Naive B cell (primary cell): Measurements from ENCODE around the gene MINDY4. TPM values are rescaled to one million over a fixed set of nuclear protein-coding genes. Genes with fewer than 3 reads are reported as not detected.

Source experiments
- ATAC-seq, 2 donors: fragments of 150-1000 bp; cut with Tn5 transposase; 2 replicates each; pipeline ENCODE4 v1.10.0; 2021; ENCODE audit warnings: low read depth in 2 of 2, mild to moderate bottlenecking in 2 of 2, moderate library complexity in 2 of 2
- DNase-seq: peaks from one replicate; pipeline ENCODE4 v3.0.0; 2022
- H3K27ac Mint-ChIP-seq, 6 donors: one replicate each; pipeline ENCODE4 v1.8.0; 2020 to 2022; ENCODE audit warnings: mild to moderate bottlenecking in 6 of 6, mixed read lengths in 6 of 6, moderate library complexity in 5 of 6, inconsistent platforms in 2 of 6
- H3K27me3 Mint-ChIP-seq, 3 donors: one replicate each; pipeline ENCODE4 v1.8.0; 2021 to 2022; ENCODE audit warnings: mixed read lengths in 3 of 3, mild to moderate bottlenecking in 1 of 3
- H3K36me3 Mint-ChIP-seq, 2 donors: one replicate each; pipeline ENCODE4 v1.8.0; 2020 to 2022; ENCODE audit warnings: mixed read lengths in 2 of 2, inconsistent platforms in 1 of 2, mild to moderate bottlenecking in 1 of 2
- H3K4me1 Mint-ChIP-seq, 3 donors: one replicate each; pipeline ENCODE4 v1.8.0; 2020 to 2022; ENCODE audit warnings: mixed read lengths in 3 of 3, inconsistent platforms in 1 of 3, mild to moderate bottlenecking in 1 of 3, moderate library complexity in 1 of 3
- H3K4me3 Mint-ChIP-seq, 8 donors: one replicate each; pipeline ENCODE4 v1.8.0; 2020 to 2022; ENCODE audit warnings: mild to moderate bottlenecking in 8 of 8, mixed read lengths in 8 of 8, moderate library complexity in 8 of 8, inconsistent platforms in 2 of 8
- H3K9me3 Mint-ChIP-seq, 7 donors: one replicate each; pipeline ENCODE4 v1.8.0; 2020 to 2022; ENCODE audit warnings: mixed read lengths in 7 of 7, mild to moderate bottlenecking in 5 of 7, inconsistent platforms in 2 of 7, moderate library complexity in 1 of 7
- polyA plus RNA-seq, 6 donors: library from polyadenylated mRNA; unstranded; fragments of 300-500 nt; fragmentation: Illumina TruSeq; gene quantifications; one replicate each; pipeline ENCODE4 v1.2.3, GENCODE V29; 2021; ENCODE audit warnings: low read depth in 6 of 6

Gene MINDY4
- polyA plus RNA-seq, 6 donors from 2014 or later = 0.14 to 0.16 TPM; not detected in 4

GRCh38 chr7:30852308-30852684 is 81.1 kb downstream of the MINDY4 start:
- peak overlapping the region in 1 of 6 donors; percentile 20 for H3K27ac Mint-ChIP-seq

GRCh38 chr7:30852744-30853288 is 81.6 kb downstream of the MINDY4 start:
- DNase-seq = no peak
- no peak overlapping the region for H3K4me3 Mint-ChIP-seq
- H3K9me3 Mint-ChIP-seq = no peaks in the 10 kb centered on the region
- H3K27ac Mint-ChIP-seq = no peak overlapping the region
- H3K27me3 Mint-ChIP-seq = no peaks in the 10 kb centered on the region
- H3K36me3 Mint-ChIP-seq = no peaks in the 10 kb centered on the region
- ATAC-seq = no peak
- H3K4me1 Mint-ChIP-seq = no peaks in the 10 kb centered on the region

More at GRCh38 chr7:30852308-30852684, 81.1 kb downstream of the MINDY4 start:
- Mint-ChIP-seq H3K4me1 (no peaks in the 10 kb centered on the region), H3K27me3 (no peaks in the 10 kb centered on the region), H3K4me3 (no peak overlapping the region), H3K36me3 (no peaks in the 10 kb centered on the region), H3K9me3 (no peaks in the 10 kb centered on the region)
- DNase-seq = no peak
- ATAC-seq = no peak

- H3K27me3 Mint-ChIP-seq = no peaks in the 10 kb centered on the region
- no peaks in the 10 kb centered on the region for H3K4me1 Mint-ChIP-seq
- no peaks in the 10 kb centered on the region for H3K36me3 Mint-ChIP-seq
- ATAC-seq (no peak), DNase-seq (no peak)
- no peaks in the 10 kb centered on the region for H3K9me3 Mint-ChIP-seq
- H3K27ac Mint-ChIP-seq = no peak overlapping the region
- H3K4me3 Mint-ChIP-seq = no peak overlapping the region
Measured at GRCh38 chr7:30853576-30853975, 82.4 kb downstream of the MINDY4 start.

GRCh38 chr7:30855936-30856335 is 84.7 kb downstream of the MINDY4 start:
- no peak for DNase-seq
- no peaks in the 10 kb centered on the region for H3K4me1 Mint-ChIP-seq
- peak overlapping the region in 1 of 6 donors; percentile 49 for H3K27ac Mint-ChIP-seq
- H3K36me3 Mint-ChIP-seq = no peaks in the 10 kb centered on the region
- no peaks in the 10 kb centered on the region for H3K9me3 Mint-ChIP-seq
- no peaks in the 10 kb centered on the region for H3K27me3 Mint-ChIP-seq
- ATAC-seq = no peak
- H3K4me3 Mint-ChIP-seq = no peak overlapping the region

GRCh38 chr7:30858576-30858975 is 87.4 kb downstream of the MINDY4 start:
- no peak for DNase-seq
- no peak overlapping the region for H3K27ac Mint-ChIP-seq

GRCh38 chr7:30859202-30859939 is 88.2 kb downstream of the MINDY4 start:
- Mint-ChIP-seq H3K4me1 (no peaks in the 10 kb centered on the region), H3K36me3 (no peaks in the 10 kb centered on the region), H3K27ac (no peak overlapping the region), H3K27me3 (no peaks in the 10 kb centered on the region), H3K9me3 (no peaks in the 10 kb centered on the region), H3K4me3 (no peak overlapping the region)
- ATAC-seq (no peak), DNase-seq (no peak)

More at GRCh38 chr7:30858576-30858975, 87.4 kb downstream of the MINDY4 start:
- Mint-ChIP-seq H3K36me3 (no peaks in the 10 kb centered on the region), H3K4me3 (no peak overlapping the region), H3K9me3 (no peaks in the 10 kb centered on the region), H3K4me1 (no peaks in the 10 kb centered on the region), H3K27me3 (no peaks in the 10 kb centered on the region)
- ATAC-seq = no peak

- Mint-ChIP-seq H3K27ac (no peak overlapping the region), H3K9me3 (no peaks in the 10 kb centered on the region), H3K4me1 (no peaks in the 10 kb centered on the region), H3K36me3 (no peaks in the 10 kb centered on the region), H3K4me3 (no peak overlapping the region), H3K27me3 (no peaks in the 10 kb centered on the region)
- no peak for DNase-seq
- ATAC-seq = no peak
Measured at GRCh38 chr7:30859940-30860496, 88.8 kb downstream of the MINDY4 start.

- Mint-ChIP-seq H3K27ac (no peak overlapping the region), H3K4me1 (no peaks in the 10 kb centered on the region), H3K27me3 (no peaks in the 10 kb centered on the region), H3K36me3 (no peaks in the 10 kb centered on the region), H3K9me3 (no peaks in the 10 kb centered on the region), H3K4me3 (no peak overlapping the region)
- ATAC-seq (no peak), DNase-seq (no peak)
Measured at GRCh38 chr7:30861612-30862011, 90.4 kb downstream of the MINDY4 start.

- ATAC-seq = no peak
Measured at GRCh38 chr7:30862995-30863705, 91.9 kb downstream of the MINDY4 start.

GRCh38 chr7:30863706-30864035 is 92.5 kb downstream of the MINDY4 start:
- Mint-ChIP-seq H3K4me1 (no peaks in the 10 kb centered on the region), H3K27ac (no peak overlapping the region), H3K27me3 (no peaks in the 10 kb centered on the region), H3K4me3 (no peak overlapping the region), H3K9me3 (no peaks in the 10 kb centered on the region), H3K36me3 (no peaks in the 10 kb centered on the region)
- ATAC-seq (no peak), DNase-seq (no peak)

More at GRCh38 chr7:30862995-30863705, 91.9 kb downstream of the MINDY4 start:
- Mint-ChIP-seq H3K4me3 (no peak overlapping the region), H3K27ac (no peak overlapping the region), H3K27me3 (no peaks in the 10 kb centered on the region), H3K4me1 (no peaks in the 10 kb centered on the region), H3K9me3 (no peaks in the 10 kb centered on the region), H3K36me3 (no peaks in the 10 kb centered on the region)
- DNase-seq = no peak

- no peaks in the 10 kb centered on the region for H3K36me3 Mint-ChIP-seq
- no peak overlapping the region for H3K27ac Mint-ChIP-seq
- no peaks in the 10 kb centered on the region for H3K4me1 Mint-ChIP-seq
- no peaks in the 10 kb centered on the region for H3K9me3 Mint-ChIP-seq
- no peak overlapping the region for H3K4me3 Mint-ChIP-seq
- no peaks in the 10 kb centered on the region for H3K27me3 Mint-ChIP-seq
- no peak for DNase-seq
- ATAC-seq = no peak
Measured at GRCh38 chr7:30864101-30864500, 92.9 kb downstream of the MINDY4 start.

- Mint-ChIP-seq H3K9me3 (no peaks in the 10 kb centered on the region), H3K27me3 (no peaks in the 10 kb centered on the region), H3K4me3 (no peak overlapping the region), H3K27ac (no peak overlapping the region), H3K4me1 (no peaks in the 10 kb centered on the region), H3K36me3 (no peaks in the 10 kb centered on the region)
- DNase-seq (no peak), ATAC-seq (no peak)
Measured at GRCh38 chr7:30865076-30865475, 93.9 kb downstream of the MINDY4 start.

GRCh38 chr7:30865821-30866220 is 94.6 kb downstream of the MINDY4 start:
- no peaks in the 10 kb centered on the region for H3K27me3 Mint-ChIP-seq
- H3K4me3 Mint-ChIP-seq = no peak overlapping the region
- H3K36me3 Mint-ChIP-seq = no peaks in the 10 kb centered on the region
- no peak for DNase-seq
- H3K9me3 Mint-ChIP-seq = no peaks in the 10 kb centered on the region
- H3K27ac Mint-ChIP-seq = no peak overlapping the region
- ATAC-seq = no peak
- no peaks in the 10 kb centered on the region for H3K4me1 Mint-ChIP-seq

GRCh38 chr7:30866939-30867338 is 95.7 kb downstream of the MINDY4 start:
- H3K9me3 Mint-ChIP-seq = no peaks in the 10 kb centered on the region
- H3K36me3 Mint-ChIP-seq = no peaks in the 10 kb centered on the region
- DNase-seq (no peak), ATAC-seq (no peak)
- H3K4me1 Mint-ChIP-seq = no peaks in the 10 kb centered on the region
- no peak overlapping the region for H3K4me3 Mint-ChIP-seq
- no peak overlapping the region for H3K27ac Mint-ChIP-seq
- no peaks in the 10 kb centered on the region for H3K27me3 Mint-ChIP-seq
